HG03108 (cell line): Measurements from ENCODE around the gene CREG2.

Experiments
- ATAC-seq: cut with Tn5 transposase; IDR thresholded peaks from one replicate; pipeline ENCODE4 v1.9.1; 2021; ENCODE audit warnings: moderate library complexity; ENCODE audit not compliant: unreplicated experiment

Gene CREG2, protein sequence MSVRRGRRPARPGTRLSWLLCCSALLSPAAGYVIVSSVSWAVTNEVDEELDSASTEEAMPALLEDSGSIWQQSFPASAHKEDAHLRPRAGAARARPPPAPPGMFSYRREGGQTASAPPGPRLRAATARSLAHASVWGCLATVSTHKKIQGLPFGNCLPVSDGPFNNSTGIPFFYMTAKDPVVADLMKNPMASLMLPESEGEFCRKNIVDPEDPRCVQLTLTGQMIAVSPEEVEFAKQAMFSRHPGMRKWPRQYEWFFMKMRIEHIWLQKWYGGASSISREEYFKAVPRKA

DNA sequence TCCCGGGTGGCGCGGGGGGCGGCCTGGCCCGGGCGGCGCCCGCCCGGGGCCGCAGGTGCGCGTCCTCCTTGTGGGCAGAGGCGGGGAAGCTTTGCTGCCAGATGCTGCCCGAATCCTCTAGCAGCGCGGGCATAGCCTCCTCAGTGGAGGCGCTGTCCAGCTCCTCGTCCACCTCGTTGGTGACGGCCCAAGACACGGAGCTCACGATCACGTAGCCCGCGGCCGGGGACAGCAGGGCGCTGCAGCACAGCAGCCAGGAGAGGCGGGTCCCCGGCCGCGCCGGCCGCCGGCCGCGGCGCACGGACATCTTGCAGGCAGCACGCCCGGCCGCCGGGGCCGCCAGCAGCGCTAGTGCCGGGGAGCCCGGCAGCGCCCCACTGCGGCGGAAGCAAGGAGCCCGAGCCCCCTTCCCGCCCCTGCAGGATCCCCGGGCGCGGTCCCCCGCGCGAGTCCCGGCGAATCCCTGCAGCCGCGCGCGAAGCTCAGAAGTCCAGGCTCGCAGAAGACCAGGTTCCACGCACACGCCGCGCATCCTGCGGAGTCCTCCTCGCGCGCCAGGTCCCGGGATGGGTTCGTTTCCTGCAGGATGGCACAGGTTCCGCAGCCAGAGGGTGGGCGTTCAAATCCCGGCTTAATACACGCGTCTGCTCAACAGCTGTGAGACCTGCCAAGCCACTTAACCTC, at the start of gene CREG2:
CREG2 (minus strand) TSS at position 353 of the 684 bp plus-strand sequence; CDS start at position 307, 46 bp downstream.
- ATAC-seq: no peak

DNA sequence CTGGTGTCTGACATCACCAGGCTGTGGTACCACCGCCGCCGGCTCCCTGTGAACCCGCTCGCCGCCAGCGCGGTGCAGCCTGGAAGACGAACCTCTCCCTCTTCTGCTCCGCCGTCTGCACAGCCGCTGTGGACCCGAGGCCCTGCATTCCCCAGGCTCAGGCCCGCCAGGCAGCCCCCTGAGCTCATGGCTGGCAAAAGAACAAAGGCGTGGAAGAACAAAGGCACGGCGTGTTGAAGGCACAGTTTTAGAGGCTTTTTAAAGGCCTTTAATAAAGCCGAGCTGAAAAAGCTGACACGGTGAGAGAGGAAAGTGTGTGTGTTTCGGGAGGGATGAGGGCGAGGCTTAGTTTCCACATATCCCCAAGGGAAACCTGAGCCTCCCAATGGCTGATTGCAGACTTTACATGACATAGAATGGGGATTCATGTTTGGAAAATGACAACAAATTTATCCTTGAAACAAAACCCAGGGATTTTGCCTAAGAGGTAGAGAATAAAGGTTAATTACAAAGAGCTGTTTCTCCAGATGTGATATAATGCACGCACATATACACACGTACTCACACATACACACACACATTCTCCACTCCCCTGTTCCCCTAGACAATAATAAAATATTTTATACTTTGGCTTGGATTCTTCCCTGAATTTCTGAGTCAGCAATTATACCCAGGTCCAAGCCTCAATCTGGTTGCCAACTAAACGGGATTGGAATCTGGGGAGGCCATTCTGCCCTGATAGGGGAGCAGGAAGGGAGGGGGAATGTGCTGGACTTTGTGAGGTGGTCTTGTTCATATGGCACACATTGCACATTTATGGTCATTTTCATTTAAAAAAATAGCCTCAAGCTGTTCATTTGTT, 47.9 kb upstream of the CREG2 start:
- ATAC-seq: no peak

DNA sequence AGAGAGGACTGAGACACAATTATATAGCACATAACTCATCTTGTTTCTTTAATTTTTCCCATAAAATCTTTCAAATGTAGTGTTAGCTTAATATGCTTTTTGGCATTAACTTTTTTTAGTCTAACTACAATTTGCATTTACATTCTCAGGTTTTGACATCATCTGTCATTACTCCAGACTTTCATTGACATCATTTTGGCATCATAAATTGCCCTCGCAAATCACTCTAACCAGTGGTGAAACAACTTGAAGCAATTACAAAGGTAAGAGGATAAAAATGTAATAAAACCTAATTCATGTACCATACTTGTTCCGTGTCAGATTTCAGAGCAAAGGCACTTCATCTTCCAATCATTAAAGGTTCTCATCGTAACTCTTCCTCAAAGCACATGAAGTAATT, 46.2 kb upstream of the CREG2 start:
- no peak for ATAC-seq

DNA sequence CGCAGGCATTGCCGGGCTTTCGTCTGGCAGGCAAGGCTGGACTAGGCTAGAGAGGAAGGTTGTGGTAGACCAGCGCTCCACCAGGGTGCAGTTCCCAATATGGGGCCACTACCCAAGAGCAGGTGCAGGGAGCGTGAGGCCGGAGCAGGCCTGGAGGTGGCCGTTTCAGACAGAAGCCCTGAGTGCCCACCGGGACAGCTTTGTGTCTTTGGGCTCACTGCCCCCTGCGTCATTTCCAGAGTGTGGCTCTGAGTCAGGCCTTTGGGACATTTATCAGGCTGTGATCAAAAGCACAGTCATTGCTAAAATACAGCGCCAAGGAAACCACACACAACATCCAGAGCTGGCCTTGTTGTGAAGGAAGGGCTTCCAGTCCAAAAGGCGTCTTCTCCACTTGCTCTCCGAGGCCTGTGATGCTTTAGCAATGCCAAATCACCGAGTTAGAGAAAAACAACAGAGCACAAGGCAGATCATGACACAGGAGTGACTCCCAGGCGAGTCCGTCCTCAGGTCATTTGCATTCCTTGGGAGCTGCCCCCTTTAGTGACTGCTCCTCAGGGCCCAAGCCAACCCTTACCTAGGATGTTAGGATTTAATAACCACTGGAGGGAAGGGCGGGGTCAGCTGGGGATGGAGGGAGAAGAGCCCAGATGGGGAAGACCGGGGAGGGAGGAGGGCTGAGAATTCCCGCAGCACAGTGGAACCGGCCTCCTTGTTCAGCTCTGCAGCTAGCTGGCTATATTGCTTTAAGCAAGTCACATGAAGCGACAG, 45.3 kb upstream of the CREG2 start:
- ATAC-seq: no peak

DNA sequence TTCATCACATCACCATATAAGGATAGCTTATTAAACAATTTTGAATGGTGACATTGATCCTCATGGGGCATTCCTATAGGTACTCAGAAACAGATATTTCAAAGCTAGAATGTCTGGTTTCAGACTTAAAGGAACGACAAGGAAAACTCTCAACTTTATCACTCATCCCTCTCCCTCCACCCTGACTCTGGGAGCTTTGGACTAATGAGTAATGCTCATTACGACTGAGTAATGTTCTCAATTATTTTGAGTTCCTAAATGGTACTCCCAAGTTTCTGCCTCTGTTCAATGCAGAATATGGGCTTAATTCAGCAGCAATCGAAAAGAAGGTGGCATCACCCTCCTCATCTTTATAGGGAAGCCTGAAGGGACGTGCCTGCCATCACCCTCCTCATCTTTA, 44.2 kb upstream of the CREG2 start:
- no peak for ATAC-seq

DNA sequence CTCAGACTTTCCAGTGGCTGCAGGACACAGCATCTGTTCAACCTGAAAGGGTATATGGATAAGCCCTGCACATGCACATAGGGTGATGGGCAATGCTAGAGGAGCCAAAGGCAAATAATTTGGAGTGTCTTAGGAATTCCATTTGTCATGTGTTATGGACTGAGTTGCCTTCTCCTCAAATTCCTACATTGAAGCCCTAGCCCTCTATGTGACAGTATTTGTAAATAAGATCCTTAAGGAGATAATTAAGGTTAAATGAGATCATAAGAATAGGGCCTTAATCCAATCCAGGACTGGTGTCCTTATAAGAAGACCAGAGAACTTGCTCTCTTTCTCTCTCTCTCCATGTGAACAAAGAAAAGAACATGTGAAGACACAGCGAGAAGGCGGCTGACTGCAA, 42.9 kb upstream of the CREG2 start:
- ATAC-seq: no peak

DNA sequence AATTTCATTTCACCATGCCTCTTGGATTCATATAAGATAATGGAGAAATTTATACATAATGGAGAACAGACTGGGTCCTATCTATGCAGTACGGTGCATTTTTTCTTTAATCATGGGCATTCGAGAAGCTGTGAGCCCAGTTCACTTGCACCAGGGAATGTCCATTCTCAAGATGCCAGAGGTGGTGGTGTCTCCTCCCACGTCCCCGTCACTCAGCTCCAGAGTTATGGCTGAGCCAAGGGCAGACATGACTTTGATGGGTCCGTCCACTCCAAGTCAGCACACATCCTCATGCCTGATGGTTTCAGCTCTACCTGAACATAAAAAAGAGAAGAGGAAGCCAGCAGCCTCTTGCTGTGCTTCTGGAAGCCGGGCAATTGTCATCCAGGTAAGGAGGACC, 42.1 kb upstream of the CREG2 start:
- no peak for ATAC-seq

DNA sequence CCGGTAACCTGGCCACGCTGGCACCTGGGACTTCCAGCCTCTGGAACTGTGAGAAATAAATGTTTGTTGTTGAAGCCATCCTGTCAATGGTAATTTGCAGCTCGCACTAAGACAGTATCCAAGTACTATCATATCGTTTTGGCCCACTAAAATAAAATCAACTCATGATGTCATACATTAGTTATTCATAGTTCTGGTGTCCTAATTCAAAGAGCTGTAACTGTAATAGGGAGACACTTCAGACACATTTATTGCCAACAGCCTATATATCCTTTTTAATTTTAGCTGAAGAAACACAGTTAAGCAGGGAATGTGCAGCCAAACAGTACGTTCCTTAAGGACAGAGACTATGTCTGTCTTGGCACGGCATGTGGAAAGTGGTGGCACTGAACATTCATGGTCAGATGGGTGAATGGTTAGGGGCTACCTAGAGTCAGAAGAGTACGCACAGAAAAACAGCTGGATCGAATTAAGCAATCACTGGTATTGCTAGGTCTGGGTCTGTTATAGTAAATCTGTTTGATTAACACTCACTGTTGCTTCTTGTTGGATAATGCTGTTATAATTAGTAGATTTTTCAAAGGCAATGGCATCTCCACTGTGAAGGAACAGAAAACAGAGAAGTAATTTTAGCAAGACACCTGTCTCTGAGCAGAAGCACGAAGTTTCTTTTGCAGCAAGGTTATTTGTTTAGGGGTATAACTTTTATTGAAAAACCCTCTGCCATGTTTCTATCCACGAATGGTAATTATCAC, 41.3 kb upstream of the CREG2 start:
- ATAC-seq: no peak

DNA sequence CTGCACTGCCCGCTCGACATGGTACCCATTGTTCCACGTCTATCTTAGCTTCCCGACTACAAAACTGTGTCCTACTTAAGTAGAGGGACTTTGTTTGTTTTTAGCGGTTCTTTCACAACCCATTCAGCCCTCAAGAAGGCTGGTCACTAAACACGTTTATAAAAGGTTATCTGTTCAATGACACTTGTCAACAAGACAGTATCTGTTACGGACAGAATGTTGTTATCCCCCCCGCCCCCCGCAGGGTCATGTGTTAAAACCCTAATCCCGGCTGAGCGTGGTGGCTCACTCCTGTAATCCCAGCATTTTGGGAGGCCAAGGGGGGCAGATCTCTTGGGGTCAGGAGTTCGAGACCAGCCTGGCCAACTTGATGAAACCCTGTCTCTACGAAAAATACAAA, 40.4 kb upstream of the CREG2 start:
- no peak for ATAC-seq

DNA sequence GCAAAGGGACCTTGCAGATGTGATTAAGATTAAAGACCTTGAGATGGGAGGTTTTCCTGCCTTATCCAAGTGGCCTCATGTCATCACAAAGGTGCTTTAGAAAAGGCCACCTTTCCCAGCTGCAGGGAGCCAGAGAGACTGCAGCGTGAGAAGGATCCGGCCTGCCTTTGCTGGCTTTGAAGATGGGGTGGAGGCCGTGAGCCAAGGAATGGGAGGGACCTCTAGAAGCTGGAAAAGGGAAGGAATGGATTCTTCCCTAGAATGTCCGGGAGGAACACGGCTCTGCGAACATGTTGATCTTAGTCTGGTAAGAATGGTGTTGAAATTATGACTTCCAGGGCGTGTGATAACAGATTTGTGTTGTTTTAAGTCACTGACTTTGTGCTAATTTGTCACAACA, 39.9 kb upstream of the CREG2 start:
- no peak for ATAC-seq

DNA sequence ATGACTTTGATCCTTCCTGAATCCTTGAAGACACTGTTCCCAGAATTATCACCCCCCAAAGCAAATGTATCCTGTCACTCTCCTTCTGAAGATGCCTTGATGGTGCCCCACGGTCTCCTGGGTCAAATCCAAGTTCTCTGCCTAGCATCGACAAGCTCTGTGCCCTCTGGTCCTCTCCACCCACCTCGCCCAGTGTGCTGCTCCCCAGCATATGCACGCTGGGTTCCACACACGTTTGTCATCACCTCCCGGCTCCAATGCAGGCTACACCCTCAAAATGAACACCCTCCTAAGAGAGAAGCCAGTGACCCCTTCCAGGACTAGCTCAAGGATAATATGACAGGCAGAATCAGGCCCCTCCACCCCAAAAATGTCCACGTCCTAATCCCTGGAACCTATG, 39.5 kb upstream of the CREG2 start:
- no peak for ATAC-seq

DNA sequence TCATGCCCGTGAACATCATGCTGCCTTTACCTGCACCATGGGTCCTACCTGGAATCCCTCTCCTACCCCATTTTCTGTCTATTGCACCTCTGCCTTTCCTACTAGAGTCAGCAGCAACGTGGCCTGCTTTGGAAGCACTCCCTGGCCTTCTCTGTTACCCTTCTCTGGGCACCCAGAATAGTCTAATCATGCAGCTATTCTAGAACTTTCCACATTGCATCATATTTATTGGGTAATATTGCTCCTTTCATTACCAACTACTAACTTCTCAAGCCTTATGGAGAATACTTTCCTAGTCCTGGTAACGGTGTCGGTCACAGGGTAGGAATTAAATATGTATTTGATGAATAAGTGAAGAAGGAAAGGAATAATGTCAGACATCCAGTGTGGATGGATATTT, 33.3 kb upstream of the CREG2 start:
- no peak for ATAC-seq

DNA sequence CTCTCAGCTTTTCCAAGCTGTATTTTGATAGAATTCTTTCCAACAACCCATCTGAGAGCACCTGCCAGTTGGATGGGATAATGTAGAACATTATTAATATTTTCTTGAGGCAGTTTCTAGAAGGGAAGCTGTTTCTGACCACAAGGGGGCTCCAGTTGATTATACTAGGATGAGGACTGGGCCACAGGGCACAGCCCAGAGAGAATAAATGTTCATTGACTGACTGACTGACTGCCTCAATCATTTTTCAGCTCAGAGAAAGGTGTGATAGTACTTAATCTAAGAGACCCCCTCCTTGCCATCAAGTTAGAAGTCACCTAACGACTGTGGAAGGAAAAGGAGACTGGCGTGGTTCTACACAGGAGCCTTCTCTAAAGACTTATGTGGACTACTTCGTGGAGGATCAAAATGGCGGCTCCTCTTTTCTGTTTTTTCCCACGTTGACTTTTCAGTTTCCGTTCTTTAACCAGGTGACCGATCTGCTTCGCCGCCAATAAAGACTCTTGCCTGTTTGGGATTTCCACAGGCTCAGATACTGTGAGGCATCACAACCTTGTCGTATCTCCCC, 31.9 kb upstream of the CREG2 start:
- no peak for ATAC-seq

DNA sequence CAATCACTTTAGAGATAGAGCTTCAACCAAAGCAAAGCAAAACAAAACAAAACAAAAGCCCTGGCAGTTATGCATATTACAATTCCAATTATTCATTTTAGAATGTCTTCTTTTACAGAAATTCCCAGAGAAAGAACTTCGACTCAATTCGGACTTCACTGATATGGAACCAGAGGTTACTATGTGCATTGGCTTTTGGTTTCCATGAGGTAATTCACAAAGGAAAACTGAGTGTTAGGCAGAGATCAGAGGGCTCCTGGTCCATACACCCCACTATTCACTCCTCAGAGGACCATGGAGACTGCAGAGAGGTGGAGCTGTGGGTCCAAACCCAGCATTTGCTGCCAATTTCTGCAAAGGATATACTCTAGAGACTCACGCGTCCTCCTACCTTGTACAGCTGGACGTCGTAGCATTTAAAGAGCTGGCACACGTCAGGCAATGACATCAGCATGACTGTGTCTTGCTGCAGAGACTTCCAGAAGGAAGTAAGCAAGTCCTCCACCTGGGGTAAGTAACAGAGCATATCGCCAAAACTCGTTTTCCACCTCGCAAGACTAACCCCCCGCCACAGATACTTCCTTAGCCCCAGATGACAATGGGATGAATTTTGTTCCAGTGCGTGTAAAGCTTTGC, 31.3 kb upstream of the CREG2 start:
- ATAC-seq: no peak

DNA sequence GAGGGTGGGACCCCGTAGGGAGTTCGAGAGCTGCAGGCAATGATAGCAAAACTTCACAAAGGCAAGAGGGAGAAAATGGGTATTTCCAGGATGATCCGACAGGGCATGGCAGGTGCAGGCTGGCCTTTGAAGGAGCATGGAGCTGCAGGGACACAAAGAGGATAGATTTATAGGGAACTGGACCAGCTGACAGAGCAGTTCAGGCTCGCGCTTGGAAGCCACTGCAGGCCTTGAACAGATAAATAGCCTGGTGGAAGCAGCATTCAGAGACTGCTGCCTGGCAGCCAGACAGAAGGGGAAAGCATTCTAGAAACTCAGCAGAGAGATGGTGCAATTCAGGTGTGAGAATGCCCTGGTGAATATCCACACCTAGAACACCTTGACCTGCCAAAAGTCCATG, 29.3 kb upstream of the CREG2 start:
- no peak for ATAC-seq

DNA sequence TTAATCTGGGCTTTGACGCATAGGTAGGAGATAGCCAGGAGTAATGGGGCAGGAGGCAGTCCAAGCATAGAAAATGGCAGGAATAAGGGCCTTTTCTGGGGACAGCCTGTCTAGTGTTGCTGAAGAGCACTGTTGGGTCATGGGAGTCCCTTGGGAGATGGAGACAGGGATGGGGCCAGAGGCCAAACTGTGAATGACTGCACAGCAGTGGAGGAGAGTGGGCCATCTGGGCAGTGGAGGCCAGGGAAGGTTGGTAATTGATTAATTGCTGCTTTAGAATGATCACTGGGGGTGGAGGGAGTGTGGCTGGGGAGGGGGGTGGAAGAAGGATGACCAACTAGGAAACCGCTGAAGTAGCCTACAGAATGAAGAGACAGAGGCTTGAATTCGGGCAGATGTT, 28.6 kb upstream of the CREG2 start:
- ATAC-seq: no peak

DNA sequence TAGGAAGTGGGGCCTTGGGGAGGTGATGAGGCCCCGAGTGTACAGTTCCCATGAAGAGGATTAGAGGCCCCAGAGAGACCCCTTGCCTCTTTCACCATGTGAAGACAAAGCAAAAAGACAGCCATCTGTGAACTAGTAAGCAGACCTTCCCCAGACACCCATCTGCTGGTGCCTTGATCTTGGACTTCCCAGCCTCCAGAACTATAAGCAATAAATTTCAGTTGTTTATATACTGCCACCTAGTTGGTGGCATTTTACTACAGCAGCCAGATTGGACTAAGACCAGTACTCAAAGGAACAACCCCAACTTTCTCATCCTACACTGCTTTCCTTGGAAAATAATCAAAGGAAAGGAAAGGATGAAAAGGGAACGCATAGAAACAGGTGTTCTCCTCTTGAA, 27.9 kb upstream of the CREG2 start:
- no peak for ATAC-seq

DNA sequence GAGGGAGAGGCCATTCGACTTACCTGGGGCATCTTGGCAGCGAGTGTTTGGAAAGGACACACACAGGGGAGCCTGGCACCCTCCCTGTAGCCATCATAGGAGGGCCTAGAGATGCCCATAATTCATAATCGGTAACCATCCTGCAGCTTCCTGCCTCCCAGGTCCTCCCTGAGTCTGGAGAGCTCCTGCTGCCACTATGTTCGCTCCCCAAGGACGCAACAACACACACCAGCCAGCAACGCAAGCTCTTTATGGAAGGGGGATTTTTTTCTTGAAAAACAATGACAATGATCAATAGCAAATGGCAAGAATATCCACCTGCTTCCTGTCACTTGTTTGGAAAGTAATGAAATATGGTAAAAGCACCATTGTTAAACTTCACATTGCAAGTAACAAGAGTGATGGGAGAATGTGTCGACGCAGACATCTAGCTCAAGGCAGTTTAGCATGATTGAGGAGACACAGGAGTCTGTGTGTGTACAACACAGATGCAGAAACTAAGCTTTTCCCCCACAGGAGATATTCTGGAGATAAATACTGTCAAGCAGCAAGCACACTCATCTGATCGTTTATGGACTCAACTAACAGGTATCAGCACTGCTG, 24.9 kb upstream of the CREG2 start:
- ATAC-seq: no peak

DNA sequence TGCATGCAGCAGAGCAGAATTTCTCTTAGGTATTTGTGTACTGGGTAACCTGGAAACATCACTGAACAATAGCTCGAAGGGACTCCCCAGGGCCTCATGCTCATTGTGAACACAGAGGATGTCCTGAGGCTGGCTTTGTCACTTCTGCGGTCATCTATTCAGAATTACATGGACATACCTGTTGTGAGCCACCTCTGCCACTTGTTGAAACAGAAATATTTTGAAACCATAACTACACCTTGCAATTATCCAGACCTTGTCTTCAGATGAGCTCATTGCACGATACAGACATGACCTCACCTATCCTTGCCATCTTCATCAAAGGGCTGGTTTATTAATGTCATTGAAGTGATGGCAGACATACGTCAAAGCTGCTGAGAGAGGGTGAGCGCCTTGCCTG, 23.4 kb upstream of the CREG2 start:
- no peak for ATAC-seq
